H1 (cell line): ENCODE measurements around the gene TFDP1. TPM values are rescaled to one million over a fixed set of nuclear protein-coding genes. Genes with fewer than 3 reads are reported as not detected.

Experiments
- polyA plus RNA-seq, 7 experiments: library from polyadenylated mRNA; depleted of rRNA in 3 of 7; stranded (reverse) in 5 of 7; unstranded in 2 of 7; fragments of >200 nt in 5 of 7; fragments of 200-250 nt in 2 of 7; gene quantifications; 1 replicate in 5 of 7; 2 replicates in 1 of 7; 4 replicates in 1 of 7; pipeline versions ENCODE4 v1.2.1 to v1.2.3, GENCODE V29; 2011 to 2013; ENCODE audit warnings: missing spikeins in 2 of 7, mixed read lengths in 2 of 7
- total RNA-seq: library from RNA; stranded (reverse); fragmentation: NEBNext Ultra II Directional; extraction: Animal tissue kit (Norgen Biotek cat#: 25700); gene quantifications from 2 replicates; pipeline ENCODE4 v1.2.1, GENCODE V29; 2021

TFDP1 gene
- total and polyA plus RNA-seq, 2 of the 8 experiments (the other 6 are each of a cell fraction or from before 2014, with no cell fraction given) = 43.6 to 81.9 TPM

Other genes starting within 250 kb of the TFDP1 start
- 52.0 and 54.3 TPM in 2 replicates for gene GRTP1, start 220.6 kb upstream of the TFDP1 start, total RNA-seq
- gene GRTP1, start 220.6 kb upstream of the TFDP1 start, polyA plus RNA-seq (2011; rRNA removed) = 34.7 and 47.5 TPM in 2 replicates
- gene ADPRHL1, start 131.3 kb upstream of the TFDP1 start, total RNA-seq = 1.7 and 2.0 TPM in 2 replicates
- 0.74 and 1.3 TPM in 2 replicates for gene ADPRHL1, start 131.3 kb upstream of the TFDP1 start, polyA plus RNA-seq (2011; rRNA removed)
- 35.2 and 35.3 TPM in 2 replicates for gene DCUN1D2, start 94.0 kb upstream of the TFDP1 start, total RNA-seq
- gene DCUN1D2, start 94.0 kb upstream of the TFDP1 start, polyA plus RNA-seq (2011; rRNA removed) = 19.5 and 22.6 TPM in 2 replicates
- gene ATP4B, start 73.4 kb downstream of the TFDP1 start, total RNA-seq = not detected in 2 replicates
- 0.05 TPM in 1 of 2 replicates, not detected in the other for gene ATP4B, start 73.4 kb downstream of the TFDP1 start, polyA plus RNA-seq (2011; rRNA removed)
- gene GRK1, start 82.5 kb downstream of the TFDP1 start, total RNA-seq = 0.21 TPM in 1 of 2 replicates, not detected in the other
- 0.12 and 0.16 TPM in 2 replicates for gene GRK1, start 82.5 kb downstream of the TFDP1 start, polyA plus RNA-seq (2011; rRNA removed)
- 2.7 and 4.4 TPM in 2 replicates for gene TMEM255B, start 174.5 kb downstream of the TFDP1 start, total RNA-seq
- 3.4 and 5.0 TPM in 2 replicates for gene TMEM255B, start 174.5 kb downstream of the TFDP1 start, polyA plus RNA-seq (2011; rRNA removed)